NAMALWA (cell line): ENCODE measurements around the gene ALDH1A1.

Source experiments
- DNase-seq: peaks from one replicate; pipeline ENCODE4 v3.0.0-alpha.2; 2015; ENCODE audit warnings: low spot score

Gene ALDH1A1

DNA sequence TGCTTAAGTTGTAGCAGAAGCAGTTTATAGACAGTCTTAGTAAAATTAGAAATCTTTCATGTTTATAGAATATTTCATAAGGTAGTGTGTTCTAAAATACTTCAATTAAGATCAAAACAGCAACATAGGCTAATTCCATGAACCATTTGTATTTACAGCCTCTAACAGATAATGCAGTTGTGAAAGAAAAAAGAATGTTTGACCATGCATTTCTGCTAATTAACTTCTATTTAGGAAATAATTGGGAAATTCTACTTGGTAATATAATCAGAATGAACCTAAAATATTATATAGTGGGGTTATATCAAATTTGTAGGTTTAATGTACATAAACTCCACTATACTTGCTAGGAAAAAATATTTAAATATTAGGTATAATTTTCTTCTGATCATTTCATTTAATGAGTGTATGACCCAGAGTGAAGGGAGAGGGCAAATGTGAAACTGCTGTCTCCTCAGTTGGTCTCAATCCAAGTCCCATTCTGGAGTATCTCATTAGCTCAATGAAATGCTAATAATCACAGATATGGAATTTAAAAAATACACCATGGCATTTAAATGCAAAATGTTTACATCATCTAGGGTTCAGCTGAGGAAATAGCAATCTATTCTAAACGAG, 34.9 kb downstream of the ALDH1A1 start:
- no peak for DNase-seq

DNA sequence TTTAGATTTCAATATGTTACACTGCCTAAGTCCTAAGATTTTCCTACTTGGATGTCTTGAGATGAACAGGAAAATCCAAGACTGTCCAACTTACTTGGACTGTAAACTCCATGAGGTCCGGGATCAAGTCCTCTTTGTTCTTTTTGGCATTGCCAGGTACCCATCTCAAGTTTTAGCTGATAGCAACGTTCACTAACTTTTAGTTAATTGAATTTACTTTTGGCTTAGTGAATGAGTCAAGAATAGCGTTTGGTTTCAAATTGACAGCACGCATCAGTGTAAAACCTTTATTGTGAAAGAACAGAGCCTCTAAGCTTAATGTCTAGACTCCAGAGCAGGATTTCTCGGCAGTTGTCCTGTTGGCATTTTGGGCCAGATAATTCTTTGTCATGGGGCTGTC, 37.2 kb downstream of the ALDH1A1 start:
- DNase-seq = no peak

GRCh38 chr9:72914750-72915149, 38.1 kb downstream of the ALDH1A1 start:
- DNase-seq = no peak

- no peak for DNase-seq
Measured at GRCh38 chr9:72913382-72914009, 39.4 kb downstream of the ALDH1A1 start.

GRCh38 chr9:72912476-72913381, 40.1 kb downstream of the ALDH1A1 start:
- no peak for DNase-seq

GRCh38 chr9:72911816-72912215, 41.0 kb downstream of the ALDH1A1 start:
- no peak for DNase-seq

DNA sequence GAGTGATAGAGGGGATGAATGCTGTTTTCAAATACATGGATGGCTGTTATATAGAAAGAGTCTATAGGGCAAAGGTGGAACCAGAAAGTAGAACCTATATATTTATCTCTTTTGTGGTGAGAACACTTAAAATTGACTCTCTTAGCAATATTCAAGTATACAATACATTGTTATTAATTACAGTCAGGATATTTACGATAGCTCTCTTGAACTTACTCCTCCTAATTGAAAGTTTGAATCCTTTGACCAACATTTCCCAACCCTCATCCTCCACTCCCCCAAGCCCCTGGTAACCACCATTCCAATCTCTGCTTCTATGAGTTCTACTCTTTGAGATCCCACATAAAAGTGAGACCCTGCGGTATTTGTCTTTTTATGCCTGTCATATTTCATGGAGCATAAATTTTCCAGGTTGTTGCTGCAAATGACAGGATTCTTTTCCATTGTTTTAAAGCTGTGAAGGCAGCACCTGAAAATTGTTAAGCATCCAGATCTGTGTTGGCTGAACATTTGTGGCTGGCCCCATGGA, 41.5 kb downstream of the ALDH1A1 start:
- no peak for DNase-seq

DNA sequence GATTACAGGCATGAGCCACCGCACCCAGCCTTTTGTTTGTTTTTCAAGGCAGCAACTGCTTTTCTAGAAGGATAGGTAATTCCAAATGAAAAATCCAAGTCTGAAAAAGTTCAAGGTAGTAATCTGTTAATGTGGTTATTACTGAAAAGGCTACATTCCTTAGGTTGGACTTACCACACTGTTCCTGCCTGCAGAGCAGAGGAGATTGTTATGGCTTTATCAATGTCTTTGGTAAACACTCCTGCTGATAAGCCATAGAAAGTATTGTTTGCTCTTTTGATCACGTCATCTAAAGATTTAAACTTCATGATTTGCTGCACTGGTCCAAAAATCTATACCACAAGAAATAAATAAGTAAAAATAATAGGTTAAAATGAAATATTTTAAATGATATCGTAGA, 43.4 kb downstream of the ALDH1A1 start:
- no peak for DNase-seq

- no peak for DNase-seq
Measured at GRCh38 chr9:72907421-72907820, 45.4 kb downstream of the ALDH1A1 start.

DNA sequence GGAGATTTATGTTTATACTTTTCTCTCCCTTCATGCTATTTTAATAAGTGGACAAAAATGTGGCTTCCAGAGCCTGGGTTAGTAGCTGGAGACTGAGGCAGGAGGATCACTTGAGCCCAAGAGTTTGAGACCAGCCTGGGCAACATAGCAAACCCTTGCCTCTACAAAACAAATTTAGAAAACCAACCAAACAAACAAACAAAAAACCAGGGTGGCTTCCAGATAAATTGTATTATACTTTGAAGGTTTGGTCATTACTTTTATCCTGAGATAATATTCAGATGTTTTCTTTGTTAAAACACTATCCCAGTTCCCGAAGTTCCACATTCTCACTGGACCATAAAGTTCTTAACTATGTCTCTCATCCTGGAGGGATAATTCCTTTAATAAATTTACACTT, 46.0 kb downstream of the ALDH1A1 start:
- no peak for DNase-seq

GRCh38 chr9:72905514-72906480, 47.1 kb downstream of the ALDH1A1 start:
- no peak for DNase-seq

DNA sequence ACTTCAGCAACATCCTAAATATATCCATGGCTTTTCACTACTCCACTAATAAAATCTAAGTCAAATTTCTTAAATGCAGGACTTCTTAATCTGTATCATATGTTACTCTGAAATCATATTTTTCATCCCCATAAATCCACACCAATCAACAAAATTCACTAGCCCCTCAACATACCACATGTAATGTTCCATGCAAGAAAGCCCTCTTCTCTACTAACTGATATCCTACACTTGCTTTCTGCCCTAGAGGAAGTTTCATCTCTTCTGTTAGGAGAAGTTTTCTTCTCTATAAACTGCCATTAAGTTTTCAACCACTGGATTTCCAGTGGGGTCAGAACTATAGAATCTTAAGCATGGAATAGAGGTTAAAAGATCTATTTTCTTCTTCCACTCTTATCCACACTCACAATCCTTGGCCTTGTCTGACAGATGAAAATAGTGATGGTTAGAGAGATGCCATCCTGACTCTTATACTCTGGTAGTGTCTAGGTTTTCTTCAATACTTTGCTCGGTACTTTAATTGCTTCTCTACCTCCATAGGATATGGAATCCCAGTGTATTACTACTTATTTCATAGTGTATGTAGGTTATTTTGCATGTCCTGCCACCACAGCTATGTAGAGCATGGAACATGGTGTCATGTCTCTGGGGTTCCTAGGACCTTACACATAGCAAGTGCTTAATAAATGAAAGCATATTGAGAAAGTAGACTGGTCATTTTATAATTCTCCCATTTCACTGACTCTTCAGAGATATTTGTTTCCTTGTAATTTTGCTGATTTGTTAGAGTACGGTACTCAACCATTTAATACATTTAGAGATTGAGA, 48.4 kb downstream of the ALDH1A1 start:
- no peak for DNase-seq

- DNase-seq = no peak
Measured at GRCh38 chr9:72903103-72903502, 49.8 kb downstream of the ALDH1A1 start.

DNA sequence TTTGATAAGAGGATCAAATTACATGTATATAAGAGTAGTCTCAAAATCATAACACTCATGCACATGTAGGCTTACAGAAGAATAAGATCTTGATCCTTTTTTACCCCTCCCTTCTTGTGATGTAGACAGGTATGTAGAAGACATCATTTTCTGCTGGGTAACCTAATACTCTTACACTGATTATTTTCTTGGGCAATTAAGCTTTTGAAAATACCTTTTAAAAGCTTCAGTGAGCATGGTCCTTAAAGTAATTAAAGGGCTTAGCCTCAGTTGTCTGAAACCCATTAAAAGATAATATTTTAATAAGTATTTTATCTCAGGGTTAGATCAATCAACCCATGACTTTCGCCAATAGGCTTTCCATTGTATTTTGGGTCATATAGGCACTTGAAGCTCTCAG, 50.6 kb downstream of the ALDH1A1 start:
- DNase-seq = no peak

- no peak for DNase-seq
Measured at GRCh38 chr9:72899734-72900477, 52.9 kb downstream of the ALDH1A1 start.

DNA sequence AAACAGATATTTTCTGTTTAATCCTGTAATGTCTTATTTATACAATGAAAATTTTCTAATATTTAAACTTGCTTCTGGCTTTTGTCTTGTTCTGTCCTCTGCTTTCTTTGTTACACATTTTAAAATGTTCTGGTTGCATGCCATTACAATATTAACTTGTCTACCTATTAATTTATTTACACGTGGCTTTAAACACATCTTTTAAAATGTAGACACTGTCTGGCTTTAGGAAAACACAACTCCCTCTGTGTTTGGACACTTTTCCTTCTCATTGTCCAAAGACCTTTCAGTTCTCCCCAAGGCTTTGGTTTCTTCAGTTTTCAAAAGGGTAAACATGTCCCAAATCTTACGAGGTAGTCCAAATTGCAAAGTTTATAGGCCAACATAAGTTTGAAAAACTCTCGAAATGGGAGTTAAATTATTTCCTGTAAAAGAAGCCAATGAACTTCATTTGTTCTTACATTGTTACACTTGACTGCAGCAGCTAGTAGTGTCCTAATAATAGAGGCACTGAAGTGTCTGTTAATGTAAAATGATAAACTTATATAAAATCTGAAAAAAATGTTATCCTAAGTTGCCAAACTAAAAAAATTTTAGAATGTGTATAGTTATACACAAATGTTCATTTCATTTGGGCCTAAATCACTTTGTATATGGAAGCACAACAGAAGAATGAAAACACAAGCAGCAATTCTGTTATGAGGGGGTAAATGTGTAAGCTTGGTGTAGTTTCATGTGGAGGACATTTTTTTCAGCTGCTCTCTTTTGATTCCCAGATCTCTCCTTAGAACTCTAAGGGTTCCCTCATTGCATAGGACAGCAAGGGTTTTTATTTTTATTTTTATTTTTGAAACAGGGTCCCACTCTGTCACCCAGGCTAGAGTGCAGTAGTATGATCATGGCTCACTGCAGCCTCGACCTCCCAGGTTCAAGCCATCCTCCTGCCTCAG, 53.8 kb downstream of the ALDH1A1 start:
- no peak for DNase-seq

- DNase-seq = no peak
Measured at GRCh38 chr9:72898360-72898759, 54.5 kb downstream of the ALDH1A1 start.

DNA sequence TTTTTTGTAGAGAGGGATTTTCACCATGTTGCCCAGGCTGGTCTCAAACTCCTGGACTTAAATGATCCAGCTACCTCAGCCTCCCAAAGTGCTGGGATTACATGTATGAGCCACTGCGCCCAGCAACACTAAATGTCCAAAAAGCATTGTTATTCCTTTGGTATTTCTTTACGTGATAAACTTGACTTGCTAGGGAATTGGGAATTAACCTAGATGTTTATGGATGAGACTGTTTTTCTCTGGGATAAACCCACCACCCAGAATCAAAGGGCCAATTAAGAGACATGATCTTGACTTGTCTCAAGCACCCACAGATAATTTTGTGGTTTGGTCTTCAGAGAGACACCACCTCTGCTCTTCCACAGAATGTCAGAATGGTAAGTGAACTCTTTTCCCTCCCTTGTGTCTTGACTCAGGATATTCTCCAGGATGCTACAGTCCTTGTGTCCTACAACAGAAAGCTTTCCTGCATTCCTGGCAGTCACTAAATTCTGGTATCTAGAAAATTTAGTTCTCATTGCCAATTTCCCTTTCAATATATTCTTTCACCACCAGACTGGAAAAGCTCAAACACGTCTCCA, 55.7 kb downstream of the ALDH1A1 start:
- DNase-seq = no peak

DNA sequence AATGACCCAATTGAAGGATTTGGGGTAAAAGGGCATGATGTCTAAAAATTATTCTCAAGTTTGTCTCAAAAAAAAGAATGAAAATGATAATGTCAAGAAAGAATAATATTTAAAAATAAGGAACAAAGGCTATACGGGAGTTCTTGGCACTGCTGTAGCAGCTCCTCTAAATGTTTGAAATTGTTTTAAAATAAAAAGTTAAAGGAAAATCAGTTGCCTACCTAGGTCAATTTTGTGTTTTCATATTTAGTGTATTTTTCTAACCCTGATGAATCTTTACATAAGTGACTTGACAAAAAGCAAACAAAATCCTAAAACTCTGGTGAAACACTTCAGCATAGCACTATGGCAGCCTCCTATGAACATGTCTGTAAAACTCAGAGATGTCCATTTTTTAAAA, 56.4 kb downstream of the ALDH1A1 start:
- no peak for DNase-seq
